ENCODE data around the gene NPIPB13.
"Not testable (repeated sequence)": the region's sequence is repeated elsewhere in the genome, so short reads cannot be mapped to it uniquely, and the experiment has no call there.

- TF ChIP-seq HCFC1 (IDR thresholded peaks at IDR 0.05; ENCODE audit: low read depth, low read length); CTCF (IDR thresholded peaks at IDR 0.05 in 2 of 3, conservative IDR thresholded peaks at IDR 0.05 in 1 of 3; ENCODE audit: insufficient read depth in 2 of 3, low read depth in 1 of 3, low read length in 3 of 3); POLR2A (conservative IDR thresholded peaks at IDR 0.05): not testable (repeated sequence)
Observed at GRCh38 chr16:30217082-30217481, 31.2 kb downstream of the NPIPB13 start.

Data from K562 (cell line).